Caco-2 (cell line): ENCODE results near the gene PPM1L. TPM values are rescaled to one million over a fixed set of nuclear protein-coding genes. Genes with fewer than 3 reads are reported as not detected.

ENCODE experiments used
- BruUV-seq: library from RNA; stranded (reverse); fragments of 400-500 nt; replicated peaks from 2 replicates; lab custom pipeline; 2021; lab: Mats Ljungman, UMichigan
- CTCF ChIA-PET: fragments of 300-600 bp; sonication (Branson Sonifier 250); formaldehyde crosslinking; loops from one replicate; lab custom pipeline; 2022; ENCODE audit warnings: antibody characterized with exemption; lab: Charles Lee
- POLR2A ChIA-PET: fragments of 300-600 bp; sonication (Branson Sonifier 250); formaldehyde crosslinking; loops from one replicate; lab custom pipeline; 2022; ENCODE audit warnings: antibody characterized with exemption; lab: Charles Lee
- DNase-seq, 2 experiments: peaks; one replicate each; pipeline versions ENCODE4 v3.0.0 to v3.0.0-alpha.2; 2020 to 2022
- H3K27me3 ChIP-seq: replicated peaks from 2 replicates; pipeline ENCODE4 v1.6.0; 2011; ENCODE audit warnings: low read length; ENCODE audit not compliant: control insufficient read depth, insufficient read depth
- H3K36me3 ChIP-seq: 2 replicates; pipeline ENCODE4 v1.5.1; 2011; ENCODE audit warnings: low read length; ENCODE audit not compliant: control insufficient read depth, insufficient read depth
- H3K4me1 ChIP-seq: fragments of 250-450 bp; sonication (Bioruptor Pico); 2 replicates; pipeline ENCODE4 v1.5.1; 2020; ENCODE audit warnings: mild to moderate bottlenecking
- H3K4me3 ChIP-seq: 2 replicates; pipeline ENCODE4 v1.5.1; 2011; ENCODE audit warnings: low read depth, mild to moderate bottlenecking, control low read depth, low read length
- H3K9me3 ChIP-seq: fragments of 250-450 bp; sonication (Bioruptor Pico); 2 replicates; pipeline ENCODE4 v1.5.1; 2020; ENCODE audit warnings: mild to moderate bottlenecking, moderate library complexity
- H3K27ac Mint-ChIP-seq: one replicate; pipeline ENCODE4 v1.8.0; 2022; ENCODE audit warnings: mixed read lengths; ENCODE audit not compliant: unreplicated experiment
- H3K27me3 Mint-ChIP-seq: one replicate; pipeline ENCODE4 v1.8.0; 2022; ENCODE audit warnings: mixed read lengths; ENCODE audit not compliant: insufficient read depth, unreplicated experiment
- H3K36me3 Mint-ChIP-seq: one replicate; pipeline ENCODE4 v1.8.0; 2022; ENCODE audit warnings: mild to moderate bottlenecking, mixed read lengths; ENCODE audit not compliant: insufficient read depth, unreplicated experiment
- H3K4me1 Mint-ChIP-seq: one replicate; pipeline ENCODE4 v1.8.0; 2022; ENCODE audit warnings: low read depth, mixed read lengths; ENCODE audit not compliant: unreplicated experiment
- H3K4me3 Mint-ChIP-seq: one replicate; pipeline ENCODE4 v1.8.0; 2022; ENCODE audit warnings: mild to moderate bottlenecking, moderate library complexity, mixed read lengths; ENCODE audit not compliant: unreplicated experiment
- H3K9me3 Mint-ChIP-seq: one replicate; pipeline ENCODE4 v1.8.0; 2022; ENCODE audit warnings: mixed read lengths; ENCODE audit not compliant: unreplicated experiment
- CTCF ChIP-seq, 2 experiments: fragments of 200-600 bp in 1 of 2; IDR thresholded peaks; 1 replicate in 1 of 2; 2 replicates in 1 of 2; pipeline versions ENCODE4 v1.5.1 to v1.8.0; 2011 to 2022; ENCODE audit warnings: antibody characterized with exemption in 1 of 2, control low read depth in 1 of 2, inconsistent platforms in 1 of 2, low read depth in 1 of 2, low read length in 1 of 2, mild to moderate bottlenecking in 1 of 2, moderate library complexity in 1 of 2; ENCODE audit not compliant: insufficient read depth in 1 of 2, severe bottlenecking in 1 of 2, unreplicated experiment in 1 of 2
- intact Hi-C: fragments of 100-400 bp; cut with micrococcal nuclease; formaldehyde crosslinking; loops from one replicate; pipeline ENCODE4 v1.10.0; 2022; ENCODE audit not compliant: unreplicated experiment
- total RNA-seq: library from RNA; stranded (reverse); gene quantifications from 2 replicates; pipeline ENCODE4 v1.2.3, GENCODE V29; 2022

Gene PPM1L
- total RNA-seq, 1 experiment from 2014 or later, result 2.0 TPM

- no peaks in the 10 kb centered on the region for H3K36me3 Mint-ChIP-seq
- CTCF ChIA-PET, result no interaction called here
- no peaks in the 10 kb centered on the region for H3K9me3 ChIP-seq
- POLR2A ChIA-PET, result no interaction called here
- H3K4me1 ChIP-seq, result no peaks in the 10 kb centered on the region
- no peaks in the 10 kb centered on the region for H3K36me3 ChIP-seq
- no peak for DNase-seq
- no peak overlapping the region for H3K4me3 Mint-ChIP-seq
- H3K9me3 Mint-ChIP-seq, result no peaks in the 10 kb centered on the region
- peaks cover 5% of the 10 kb centered on the region for H3K27me3 Mint-ChIP-seq
- H3K4me3 ChIP-seq, result no peak overlapping the region
- no peak overlapping the region for H3K27ac Mint-ChIP-seq
- TF ChIP-seq CTCF (IDR thresholded peaks at IDR 0.05; ENCODE audit: insufficient read depth in 1 of 2, low read depth in 1 of 2, low read length in 1 of 2, severe bottlenecking in 1 of 2, unreplicated experiment in 1 of 2), result no peak
- no peaks in the 10 kb centered on the region for H3K4me1 Mint-ChIP-seq
- intact Hi-C loops, result no loop called here
- H3K27me3 ChIP-seq, result no peaks in the 10 kb centered on the region
- no TSS peak for BruUV-seq
Measured at GRCh38 chr3:160811237-160811548, 55.2 kb downstream of the PPM1L start.

GRCh38 chr3:160812304-160812703, 56.3 kb downstream of the PPM1L start:
- DNase-seq, result no peak
- no peak overlapping the region for H3K4me3 ChIP-seq

GRCh38 chr3:160815280-160815679, 59.2 kb downstream of the PPM1L start:
- peaks cover 9% of the 10 kb centered on the region for H3K27me3 Mint-ChIP-seq
- H3K4me1 Mint-ChIP-seq, result no peaks in the 10 kb centered on the region
- intact Hi-C loops, result no loop called here
- no peaks in the 10 kb centered on the region for H3K9me3 ChIP-seq
- POLR2A ChIA-PET, result no interaction called here
- no peaks in the 10 kb centered on the region for H3K36me3 ChIP-seq
- H3K36me3 Mint-ChIP-seq, result no peaks in the 10 kb centered on the region
- no peak for TF ChIP-seq CTCF (IDR thresholded peaks at IDR 0.05; ENCODE audit: insufficient read depth in 1 of 2, low read depth in 1 of 2, low read length in 1 of 2, severe bottlenecking in 1 of 2, unreplicated experiment in 1 of 2)
- no peak overlapping the region for H3K27ac Mint-ChIP-seq
- no peak overlapping the region for H3K4me3 ChIP-seq
- BruUV-seq, result no TSS peak
- DNase-seq, result no peak
- H3K4me3 Mint-ChIP-seq, result no peak overlapping the region
- H3K27me3 ChIP-seq, result no peaks in the 10 kb centered on the region; the same call in 1 of the 2 replicates
- H3K4me1 ChIP-seq, result no peaks in the 10 kb centered on the region
- no peaks in the 10 kb centered on the region for H3K9me3 Mint-ChIP-seq
- CTCF ChIA-PET, result no interaction called here

More at GRCh38 chr3:160812304-160812703, 56.3 kb downstream of the PPM1L start:
- no peaks in the 10 kb centered on the region for H3K9me3 Mint-ChIP-seq
- peaks cover 10% of the 10 kb centered on the region for H3K27me3 Mint-ChIP-seq
- no peak overlapping the region for H3K27ac Mint-ChIP-seq
- intact Hi-C loops, result no loop called here
- H3K36me3 Mint-ChIP-seq, result no peaks in the 10 kb centered on the region
- H3K9me3 ChIP-seq, result no peaks in the 10 kb centered on the region
- TF ChIP-seq CTCF (IDR thresholded peaks at IDR 0.05; ENCODE audit: insufficient read depth in 1 of 2, low read depth in 1 of 2, low read length in 1 of 2, severe bottlenecking in 1 of 2, unreplicated experiment in 1 of 2), result no peak
- ChIA-PET POLR2A (no interaction called here), CTCF (no interaction called here)
- no peaks in the 10 kb centered on the region for H3K36me3 ChIP-seq
- H3K4me3 Mint-ChIP-seq, result no peak overlapping the region
- no peaks in the 10 kb centered on the region for H3K27me3 ChIP-seq
- H3K4me1 Mint-ChIP-seq, result no peaks in the 10 kb centered on the region
- BruUV-seq, result no TSS peak
- H3K4me1 ChIP-seq, result no peaks in the 10 kb centered on the region
